Measurements from ENCODE around the gene CRTAP. TPM values are rescaled to one million over a fixed set of nuclear protein-coding genes. Genes with fewer than 3 reads are reported as not detected.
"Not testable (repeated sequence)": the region's sequence is repeated elsewhere in the genome, so short reads cannot be mapped to it uniquely, and the experiment has no call there.

CRTAP gene
- total and polyA plus RNA-seq, 4 donors, result 63.2 to 125 (median 92.7) TPM

DNA sequence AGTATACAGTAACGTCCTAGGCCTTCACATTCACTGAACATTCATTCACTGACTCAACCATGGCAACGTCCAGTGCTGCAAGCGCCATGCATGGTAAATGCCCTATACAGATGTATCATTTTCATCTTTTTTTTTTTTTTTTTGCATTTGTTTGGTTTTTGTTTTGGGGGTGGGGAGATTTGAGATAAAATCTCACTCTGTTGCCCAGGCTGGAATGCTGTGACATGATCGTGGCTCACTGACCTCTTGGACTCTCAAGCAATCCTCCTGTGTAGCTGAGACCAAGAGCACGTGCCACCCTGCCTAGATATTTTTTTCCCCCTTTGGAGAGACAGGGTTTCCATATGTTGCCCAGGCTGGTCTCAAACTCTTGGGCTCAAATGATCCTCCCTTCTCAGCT, 67.4 kb downstream of the CRTAP start:
- 83% methylated on average over 2 of the region's 5 CpGs for WGBS (ENCODE audit: insufficient coverage)
- no peak for DNase-seq (ENCODE audit: low read depth in 4 of 6, low spot score in 6 of 6)
- H3K4me1 ChIP-seq (ENCODE audit: control insufficient read depth, insufficient read depth, low read length), result no peaks in the 10 kb centered on the region
- H3K36me3 ChIP-seq (ENCODE audit: control insufficient read depth, insufficient read depth, low read length), result no peaks in the 10 kb centered on the region
- no peak overlapping the region for H3K4me3 ChIP-seq (ENCODE audit: low read depth, low read length)
- no peak overlapping the region for H3K27ac ChIP-seq (ENCODE audit: low read depth, low read length)
- H3K27me3 ChIP-seq (ENCODE audit: control insufficient read depth, insufficient read depth, low read length), result no peaks in the 10 kb centered on the region
- no peaks in the 10 kb centered on the region for H3K9me3 ChIP-seq (ENCODE audit: control insufficient read depth, insufficient read depth, low read length)

DNA sequence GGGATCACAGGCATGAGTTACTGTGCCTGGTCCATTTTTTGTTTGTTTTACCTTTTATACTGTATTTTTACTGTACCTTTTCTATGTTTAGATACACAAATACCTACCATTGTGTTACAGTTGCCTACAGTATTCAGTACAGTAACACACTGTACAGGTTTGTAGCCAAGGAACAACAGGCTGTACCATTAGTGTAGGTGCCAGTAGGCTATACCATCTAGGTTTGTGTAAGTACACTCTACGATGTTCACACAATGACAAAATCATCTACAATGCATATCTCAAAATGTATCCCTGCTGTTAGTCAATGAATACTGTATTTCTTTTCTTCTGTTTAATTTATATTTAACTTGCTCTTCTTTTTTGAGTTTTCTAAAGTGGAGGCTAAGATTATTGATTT, 67.8 kb downstream of the CRTAP start:
- DNase-seq (ENCODE audit: low read depth in 4 of 6, low spot score in 6 of 6); H3K4me1 ChIP-seq (ENCODE audit: control insufficient read depth, insufficient read depth, low read length); H3K36me3 ChIP-seq (ENCODE audit: control insufficient read depth, insufficient read depth, low read length); H3K9me3 ChIP-seq (ENCODE audit: control insufficient read depth, insufficient read depth, low read length); H3K27me3 ChIP-seq (ENCODE audit: control insufficient read depth, insufficient read depth, low read length); H3K4me3 ChIP-seq (ENCODE audit: low read depth, low read length); H3K27ac ChIP-seq (ENCODE audit: low read depth, low read length): not testable (repeated sequence)
- WGBS (ENCODE audit: insufficient coverage), result no CpG with 5 or more reads among the region's 1 CpG

DNA sequence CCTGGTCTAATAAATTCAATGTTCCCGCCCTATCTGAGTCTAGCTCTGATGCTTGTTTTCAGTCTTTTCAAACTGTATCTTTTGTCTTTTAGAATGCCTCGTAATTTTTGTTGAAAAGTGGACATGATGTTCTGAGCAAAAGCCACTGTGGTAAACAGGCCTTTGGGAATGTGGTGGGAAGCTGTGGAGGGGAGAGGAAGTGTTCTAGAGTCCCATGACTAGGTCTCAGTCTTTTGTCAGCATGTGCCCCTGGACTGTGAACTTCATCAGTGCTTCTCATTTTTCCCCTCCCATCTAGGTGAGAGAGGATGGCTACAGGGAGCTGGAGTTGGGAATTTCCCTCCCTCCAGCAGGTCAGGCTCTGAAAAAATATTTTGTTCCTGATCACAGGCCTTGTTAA, 71.0 kb downstream of the CRTAP start:
- no peak for DNase-seq (ENCODE audit: low read depth in 4 of 6, low spot score in 6 of 6)
- no peaks in the 10 kb centered on the region for H3K4me1 ChIP-seq (ENCODE audit: control insufficient read depth, insufficient read depth, low read length)
- H3K27me3 ChIP-seq (ENCODE audit: control insufficient read depth, insufficient read depth, low read length), result no peaks in the 10 kb centered on the region
- no peaks in the 10 kb centered on the region for H3K9me3 ChIP-seq (ENCODE audit: control insufficient read depth, insufficient read depth, low read length)
- no peaks in the 10 kb centered on the region for H3K36me3 ChIP-seq (ENCODE audit: control insufficient read depth, insufficient read depth, low read length)
- no peak overlapping the region for H3K4me3 ChIP-seq (ENCODE audit: low read depth, low read length)
- H3K27ac ChIP-seq (ENCODE audit: low read depth, low read length), result no peak overlapping the region
- 79% methylated on average over 2 of the region's 2 CpGs for WGBS (ENCODE audit: insufficient coverage)

GRCh38 chr3:33186524-33187367, 72.9 kb downstream of the CRTAP start:
- Histone ChIP-seq H3K4me3 (ENCODE audit: low read depth, low read length) (no peak overlapping the region), H3K27me3 (ENCODE audit: control insufficient read depth, insufficient read depth, low read length) (no peaks in the 10 kb centered on the region), H3K9me3 (ENCODE audit: control insufficient read depth, insufficient read depth, low read length) (no peaks in the 10 kb centered on the region), H3K4me1 (ENCODE audit: control insufficient read depth, insufficient read depth, low read length) (no peaks in the 10 kb centered on the region), H3K27ac (ENCODE audit: low read depth, low read length) (no peak overlapping the region), H3K36me3 (ENCODE audit: control insufficient read depth, insufficient read depth, low read length) (no peaks in the 10 kb centered on the region)
- 97% methylated on average over 5 of the region's 13 CpGs for WGBS (ENCODE audit: insufficient coverage)
- DNase-seq (ENCODE audit: low read depth in 4 of 6, low spot score in 6 of 6), result no peak

DNA sequence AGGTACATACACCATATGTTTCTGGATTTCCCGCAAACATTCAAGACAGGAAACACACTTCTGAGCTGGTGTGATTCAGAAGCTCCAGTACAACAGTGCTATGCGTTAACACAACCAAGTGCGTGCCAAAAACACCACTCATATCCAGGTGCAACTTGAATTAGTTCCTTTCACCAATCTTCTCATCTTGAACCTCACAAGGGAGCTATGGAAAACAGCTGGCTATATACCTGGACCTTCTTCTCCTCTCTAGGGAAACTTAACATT, 73.5 kb downstream of the CRTAP start:
- no peaks in the 10 kb centered on the region for H3K9me3 ChIP-seq (ENCODE audit: control insufficient read depth, insufficient read depth, low read length)
- DNase-seq (ENCODE audit: low read depth in 4 of 6, low spot score in 6 of 6), result no peak
- H3K4me1 ChIP-seq (ENCODE audit: control insufficient read depth, insufficient read depth, low read length), result no peaks in the 10 kb centered on the region
- WGBS (ENCODE audit: insufficient coverage), result 100% methylated on average over 1 of the region's 3 CpGs
- H3K36me3 ChIP-seq (ENCODE audit: control insufficient read depth, insufficient read depth, low read length), result no peaks in the 10 kb centered on the region
- H3K27me3 ChIP-seq (ENCODE audit: control insufficient read depth, insufficient read depth, low read length), result no peaks in the 10 kb centered on the region
- H3K4me3 ChIP-seq (ENCODE audit: low read depth, low read length), result no peak overlapping the region
- H3K27ac ChIP-seq (ENCODE audit: low read depth, low read length), result no peak overlapping the region

- Histone ChIP-seq H3K9me3 (ENCODE audit: control insufficient read depth, insufficient read depth, low read length) (no peaks in the 10 kb centered on the region), H3K27ac (ENCODE audit: low read depth, low read length) (no peak overlapping the region), H3K4me3 (ENCODE audit: low read depth, low read length) (no peak overlapping the region), H3K36me3 (ENCODE audit: control insufficient read depth, insufficient read depth, low read length) (no peaks in the 10 kb centered on the region), H3K27me3 (ENCODE audit: control insufficient read depth, insufficient read depth, low read length) (no peaks in the 10 kb centered on the region), H3K4me1 (ENCODE audit: control insufficient read depth, insufficient read depth, low read length) (no peaks in the 10 kb centered on the region)
- no CpG with 5 or more reads among the region's 1 CpG for WGBS (ENCODE audit: insufficient coverage)
- no peak for DNase-seq (ENCODE audit: low read depth in 4 of 6, low spot score in 6 of 6)
Observed at GRCh38 chr3:33194303-33194702, 80.5 kb downstream of the CRTAP start.

DNA sequence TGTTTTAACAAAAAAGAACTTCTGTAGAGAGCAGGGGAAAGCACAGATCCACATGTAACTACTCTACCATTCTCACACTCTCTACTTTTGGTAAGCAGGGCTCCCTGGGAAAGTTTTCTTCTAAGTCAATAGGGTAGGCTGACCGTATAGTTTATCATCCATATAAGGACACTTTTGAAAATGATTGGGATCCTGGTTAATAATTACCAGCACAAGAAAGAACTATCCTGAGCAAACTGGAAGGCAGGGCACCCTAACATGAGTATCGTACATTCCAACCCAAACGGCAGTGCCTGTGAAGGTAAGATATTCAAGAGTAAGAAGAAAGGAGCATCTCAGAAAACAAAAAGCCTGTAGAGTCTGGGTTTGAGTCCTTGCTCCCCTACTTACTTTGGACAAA, 82.7 kb downstream of the CRTAP start:
- no peaks in the 10 kb centered on the region for H3K27me3 ChIP-seq (ENCODE audit: control insufficient read depth, insufficient read depth, low read length)
- no peaks in the 10 kb centered on the region for H3K4me1 ChIP-seq (ENCODE audit: control insufficient read depth, insufficient read depth, low read length)
- H3K9me3 ChIP-seq (ENCODE audit: control insufficient read depth, insufficient read depth, low read length), result no peaks in the 10 kb centered on the region
- no peak overlapping the region for H3K27ac ChIP-seq (ENCODE audit: low read depth, low read length)
- no peak for DNase-seq (ENCODE audit: low read depth in 4 of 6, low spot score in 6 of 6)
- no peak overlapping the region for H3K4me3 ChIP-seq (ENCODE audit: low read depth, low read length)
- WGBS (ENCODE audit: insufficient coverage), result no CpG with 5 or more reads among the region's 3 CpGs
- no peaks in the 10 kb centered on the region for H3K36me3 ChIP-seq (ENCODE audit: control insufficient read depth, insufficient read depth, low read length)

Small RNAs within 50 kb of the gene (small RNA-seq; reads per million reads assigned to genes)
- gene AC123900.1 (ENCODE audit: low replicate concordance), result not detected
- 0.06 reads per million for gene RN7SL296P (ENCODE audit: low replicate concordance)
- gene SUMO2P10 (ENCODE audit: low replicate concordance), result not detected

Other genes with a start within 250 kb of the CRTAP start
- gene CCR4, start 162.4 kb upstream of the CRTAP start, total RNA-seq, result under 1 TPM; 0.11 to 0.20 TPM
- gene CCR4, start 162.4 kb upstream of the CRTAP start, polyA plus RNA-seq (ENCODE audit: insufficient read length in 2 of 2), result under 1 TPM; 0.08 to 0.17 TPM
- gene GLB1, start 16.9 kb upstream of the CRTAP start, total RNA-seq, result 10 to 100 TPM; 27.2 to 47.7 TPM
- 10 to 100 TPM; 30.7 to 33.2 TPM for gene GLB1, start 16.9 kb upstream of the CRTAP start, polyA plus RNA-seq (ENCODE audit: insufficient read length in 2 of 2)
- 1 to 10 TPM; 4.7 to 8.2 TPM for gene TMPPE, start 16.9 kb upstream of the CRTAP start, total RNA-seq
- 1 to 10 TPM; 1.3 to 1.5 TPM for gene TMPPE, start 16.9 kb upstream of the CRTAP start, polyA plus RNA-seq (ENCODE audit: insufficient read length in 2 of 2)
- 1 to 10 TPM; 3.6 to 5.6 TPM for gene SUSD5, start 104.8 kb downstream of the CRTAP start, total RNA-seq
- gene SUSD5, start 104.8 kb downstream of the CRTAP start, polyA plus RNA-seq (ENCODE audit: insufficient read length in 2 of 2), result 1 to 10 TPM; 4.5 to 4.9 TPM
- gene FBXL2, start 163.4 kb downstream of the CRTAP start, total RNA-seq, result 10 to 100 TPM; 34.1 to 48.3 TPM
- gene FBXL2, start 163.4 kb downstream of the CRTAP start, polyA plus RNA-seq (ENCODE audit: insufficient read length in 2 of 2), result 10 to 100 TPM; 47.2 to 50.6 TPM